ENCODE results near the gene ZXDC.
A peak's percentile ranks its signal among the peaks of the same experiment; 100 is the strongest.

The ZXDC gene

GRCh38 chr3:126469479-126469878, 6.2 kb downstream of the ZXDC start:
- Histone ChIP-seq H3K4me1 (ENCODE audit: insufficient read depth, low read length, poor library complexity, severe bottlenecking) (peaks cover 66% of the 10 kb centered on the region), H3F3A (ENCODE audit: low read depth) (no peaks in the 10 kb centered on the region), H3K4me3 (ENCODE audit: low read length, poor library complexity, severe bottlenecking) (peak overlapping the region; percentile 5), H3K4me2 (ENCODE audit: low read depth, low read length, poor library complexity, severe bottlenecking) (peak overlapping the region; percentile 94), H3K9ac (ENCODE audit: low read depth, low read length, poor library complexity, severe bottlenecking) (peak overlapping the region; percentile 1), H3K36me3 (ENCODE audit: insufficient read depth, low read length) (peaks cover 65% of the 10 kb centered on the region), H4K20me1 (ENCODE audit: insufficient read depth, low read length, poor library complexity, severe bottlenecking) (peaks cover 90% of the 10 kb centered on the region), H3K9me2 (replicated peaks; ENCODE audit: low read depth, low read length) (no peaks in the 10 kb centered on the region), H3K79me2 (ENCODE audit: insufficient read depth, low read length) (peaks cover 100% of the 10 kb centered on the region), H3K27me3 (ENCODE audit: insufficient read depth, low read length, poor library complexity, severe bottlenecking) (no peaks in the 10 kb centered on the region), H2AFZ (ENCODE audit: low read length) (no peak overlapping the region), H3K9me3 (ENCODE audit: insufficient read depth, low read depth, low read length) (no peaks in the 10 kb centered on the region)
- TF ChIP-seq EZH2phosphoT487 (IDR thresholded peaks at IDR 0.05; ENCODE audit: borderline replicate concordance) (no peak), CTCF (conservative IDR thresholded peaks at IDR 0.05; ENCODE audit: low read length) (no peak)

- Histone ChIP-seq H3K4me3 (ENCODE audit: low read length, poor library complexity, severe bottlenecking) (peak overlapping the region; percentile 13), H3K9me2 (replicated peaks; ENCODE audit: low read depth, low read length) (no peaks in the 10 kb centered on the region), H3K4me2 (ENCODE audit: low read depth, low read length, poor library complexity, severe bottlenecking) (peak overlapping the region; percentile 94), H3K9ac (ENCODE audit: low read depth, low read length, poor library complexity, severe bottlenecking) (no peak overlapping the region), H3F3A (ENCODE audit: low read depth) (no peaks in the 10 kb centered on the region), H2AFZ (ENCODE audit: low read length) (no peak overlapping the region), H3K4me1 (ENCODE audit: insufficient read depth, low read length, poor library complexity, severe bottlenecking) (peaks cover 58% of the 10 kb centered on the region), H3K27me3 (ENCODE audit: insufficient read depth, low read length, poor library complexity, severe bottlenecking) (no peaks in the 10 kb centered on the region), H3K79me2 (ENCODE audit: insufficient read depth, low read length) (peaks cover 97% of the 10 kb centered on the region), H4K20me1 (ENCODE audit: insufficient read depth, low read length, poor library complexity, severe bottlenecking) (peaks cover 86% of the 10 kb centered on the region), H3K9me3 (ENCODE audit: insufficient read depth, low read depth, low read length) (no peaks in the 10 kb centered on the region), H3K36me3 (ENCODE audit: insufficient read depth, low read length) (peaks cover 77% of the 10 kb centered on the region)
- TF ChIP-seq CTCF (conservative IDR thresholded peaks at IDR 0.05; ENCODE audit: low read length) = no peak
- TF ChIP-seq EZH2phosphoT487 (IDR thresholded peaks at IDR 0.05; ENCODE audit: borderline replicate concordance) = no peak
These were observed 7.4 kb downstream of the ZXDC start for GRCh38 chr3:126468028-126468891.

GRCh38 chr3:126467611-126467955, 8.1 kb downstream of the ZXDC start:
- peaks cover 51% of the 10 kb centered on the region for H3K4me1 ChIP-seq (ENCODE audit: insufficient read depth, low read length, poor library complexity, severe bottlenecking)
- peak overlapping the region; percentile 94 for H3K4me2 ChIP-seq (ENCODE audit: low read depth, low read length, poor library complexity, severe bottlenecking)
- H2AFZ ChIP-seq (ENCODE audit: low read length) = no peak overlapping the region
- peak overlapping the region; percentile 2 for H3K4me3 ChIP-seq (ENCODE audit: low read length, poor library complexity, severe bottlenecking)
- no peaks in the 10 kb centered on the region for H3K9me3 ChIP-seq (ENCODE audit: insufficient read depth, low read depth, low read length)
- H3K27me3 ChIP-seq (ENCODE audit: insufficient read depth, low read length, poor library complexity, severe bottlenecking) = no peaks in the 10 kb centered on the region
- H3K9ac ChIP-seq (ENCODE audit: low read depth, low read length, poor library complexity, severe bottlenecking) = peak overlapping the region; percentile 6
- no peak for TF ChIP-seq EZH2phosphoT487 (IDR thresholded peaks at IDR 0.05; ENCODE audit: borderline replicate concordance)
- no peak for TF ChIP-seq CTCF (conservative IDR thresholded peaks at IDR 0.05; ENCODE audit: low read length)
- H3K9me2 ChIP-seq (replicated peaks; ENCODE audit: low read depth, low read length) = no peaks in the 10 kb centered on the region
- H3K36me3 ChIP-seq (ENCODE audit: insufficient read depth, low read length) = peaks cover 81% of the 10 kb centered on the region
- H4K20me1 ChIP-seq (ENCODE audit: insufficient read depth, low read length, poor library complexity, severe bottlenecking) = peaks cover 80% of the 10 kb centered on the region
- H3F3A ChIP-seq (ENCODE audit: low read depth) = no peaks in the 10 kb centered on the region
- peaks cover 93% of the 10 kb centered on the region for H3K79me2 ChIP-seq (ENCODE audit: insufficient read depth, low read length)

Measured in Loucy (cell line).